ENCODE results near the gene SLC30A2.
A peak's percentile ranks its signal among the peaks of the same experiment; 100 is the strongest.

DNA sequence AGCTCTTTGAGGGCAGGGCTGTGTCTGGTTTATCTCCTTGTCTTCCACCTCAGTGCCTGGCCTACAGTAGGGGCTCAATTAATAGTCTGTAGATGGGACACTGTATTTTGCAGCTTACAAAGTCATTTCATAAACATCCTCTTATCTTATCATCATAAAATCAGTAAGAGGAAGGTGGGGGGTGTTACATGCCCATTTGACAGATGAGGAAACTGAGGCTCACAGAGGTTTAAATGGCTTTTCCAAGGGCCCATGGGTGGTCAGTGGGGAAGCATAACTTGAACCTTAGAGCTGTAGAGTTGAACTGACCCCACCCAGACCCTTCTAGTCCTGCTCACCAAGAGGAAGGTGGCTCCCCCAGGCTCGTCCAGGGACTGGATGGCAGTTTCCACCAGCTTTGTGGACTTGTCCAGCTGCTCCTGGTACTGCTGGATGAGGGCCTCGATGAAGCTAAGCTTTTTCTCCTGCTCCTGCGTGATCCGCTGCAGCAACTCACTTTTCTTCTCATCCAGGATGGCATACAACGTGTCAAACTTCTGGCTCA lies 12.2 kb upstream of the SLC30A2 start:
- TF ChIP-seq ZBTB1 (CRISPR knock-in tag; IDR thresholded peaks at IDR 0.05; ENCODE audit: borderline replicate concordance, low read depth) (no peak), PTBP1 (IDR thresholded peaks at IDR 0.05; ENCODE audit: low read depth, low read length) (0 out of 2 replicates have a peak, but pooled peaks have one; percentile 42), EZH2 (IDR thresholded peaks at IDR 0.05; ENCODE audit: borderline replicate concordance, low read depth, low read length) (no peak), ZNF175 (CRISPR knock-in tag; IDR thresholded peaks at IDR 0.05; ENCODE audit: low read depth) (no peak), CHD2 (IDR thresholded peaks at IDR 0.05; ENCODE audit: low read depth, low read length) (no peak), NONO (IDR thresholded peaks at IDR 0.05; ENCODE audit: low read depth in 2 of 2, low read length in 1 of 2) (no peak), POLR2A (conservative IDR thresholded peaks at IDR 0.05) (no peak), FOSL1 (tag; conservative IDR thresholded peaks at IDR 0.05) (no peak), RFX5 (IDR thresholded peaks at IDR 0.05; ENCODE audit: low read depth, low read length) (no peak), MYC (IDR thresholded peaks at IDR 0.05; ENCODE audit: low read depth, low read length) (no peak), MYC (CRISPR knock-in tag; IDR thresholded peaks at IDR 0.05; ENCODE audit: borderline replicate concordance, low read depth) (no peak), ZFP36 (IDR thresholded peaks at IDR 0.05; ENCODE audit: low read depth, low read length, partially characterized antibody) (no peak)
- TF ChIP-seq, protein P1, sequence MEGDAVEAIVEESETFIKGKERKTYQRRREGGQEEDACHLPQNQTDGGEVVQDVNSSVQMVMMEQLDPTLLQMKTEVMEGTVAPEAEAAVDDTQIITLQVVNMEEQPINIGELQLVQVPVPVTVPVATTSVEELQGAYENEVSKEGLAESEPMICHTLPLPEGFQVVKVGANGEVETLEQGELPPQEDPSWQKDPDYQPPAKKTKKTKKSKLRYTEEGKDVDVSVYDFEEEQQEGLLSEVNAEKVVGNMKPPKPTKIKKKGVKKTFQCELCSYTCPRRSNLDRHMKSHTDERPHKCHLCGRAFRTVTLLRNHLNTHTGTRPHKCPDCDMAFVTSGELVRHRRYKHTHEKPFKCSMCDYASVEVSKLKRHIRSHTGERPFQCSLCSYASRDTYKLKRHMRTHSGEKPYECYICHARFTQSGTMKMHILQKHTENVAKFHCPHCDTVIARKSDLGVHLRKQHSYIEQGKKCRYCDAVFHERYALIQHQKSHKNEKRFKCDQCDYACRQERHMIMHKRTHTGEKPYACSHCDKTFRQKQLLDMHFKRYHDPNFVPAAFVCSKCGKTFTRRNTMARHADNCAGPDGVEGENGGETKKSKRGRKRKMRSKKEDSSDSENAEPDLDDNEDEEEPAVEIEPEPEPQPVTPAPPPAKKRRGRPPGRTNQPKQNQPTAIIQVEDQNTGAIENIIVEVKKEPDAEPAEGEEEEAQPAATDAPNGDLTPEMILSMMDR (IDR thresholded peaks at IDR 0.05 in 2 of 3, conservative IDR thresholded peaks at IDR 0.05 in 1 of 3; ENCODE audit: insufficient read depth in 2 of 3, low read depth in 1 of 3, low read length in 3 of 3) = no peak
- TF ChIP-seq, protein P2, sequence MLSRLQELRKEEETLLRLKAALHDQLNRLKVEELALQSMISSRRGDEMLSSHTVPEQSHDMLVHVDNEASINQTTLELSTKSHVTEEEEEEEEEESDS (CRISPR knock-in tag; IDR thresholded peaks at IDR 0.05) = no peak
- TF ChIP-seq, protein P3, sequence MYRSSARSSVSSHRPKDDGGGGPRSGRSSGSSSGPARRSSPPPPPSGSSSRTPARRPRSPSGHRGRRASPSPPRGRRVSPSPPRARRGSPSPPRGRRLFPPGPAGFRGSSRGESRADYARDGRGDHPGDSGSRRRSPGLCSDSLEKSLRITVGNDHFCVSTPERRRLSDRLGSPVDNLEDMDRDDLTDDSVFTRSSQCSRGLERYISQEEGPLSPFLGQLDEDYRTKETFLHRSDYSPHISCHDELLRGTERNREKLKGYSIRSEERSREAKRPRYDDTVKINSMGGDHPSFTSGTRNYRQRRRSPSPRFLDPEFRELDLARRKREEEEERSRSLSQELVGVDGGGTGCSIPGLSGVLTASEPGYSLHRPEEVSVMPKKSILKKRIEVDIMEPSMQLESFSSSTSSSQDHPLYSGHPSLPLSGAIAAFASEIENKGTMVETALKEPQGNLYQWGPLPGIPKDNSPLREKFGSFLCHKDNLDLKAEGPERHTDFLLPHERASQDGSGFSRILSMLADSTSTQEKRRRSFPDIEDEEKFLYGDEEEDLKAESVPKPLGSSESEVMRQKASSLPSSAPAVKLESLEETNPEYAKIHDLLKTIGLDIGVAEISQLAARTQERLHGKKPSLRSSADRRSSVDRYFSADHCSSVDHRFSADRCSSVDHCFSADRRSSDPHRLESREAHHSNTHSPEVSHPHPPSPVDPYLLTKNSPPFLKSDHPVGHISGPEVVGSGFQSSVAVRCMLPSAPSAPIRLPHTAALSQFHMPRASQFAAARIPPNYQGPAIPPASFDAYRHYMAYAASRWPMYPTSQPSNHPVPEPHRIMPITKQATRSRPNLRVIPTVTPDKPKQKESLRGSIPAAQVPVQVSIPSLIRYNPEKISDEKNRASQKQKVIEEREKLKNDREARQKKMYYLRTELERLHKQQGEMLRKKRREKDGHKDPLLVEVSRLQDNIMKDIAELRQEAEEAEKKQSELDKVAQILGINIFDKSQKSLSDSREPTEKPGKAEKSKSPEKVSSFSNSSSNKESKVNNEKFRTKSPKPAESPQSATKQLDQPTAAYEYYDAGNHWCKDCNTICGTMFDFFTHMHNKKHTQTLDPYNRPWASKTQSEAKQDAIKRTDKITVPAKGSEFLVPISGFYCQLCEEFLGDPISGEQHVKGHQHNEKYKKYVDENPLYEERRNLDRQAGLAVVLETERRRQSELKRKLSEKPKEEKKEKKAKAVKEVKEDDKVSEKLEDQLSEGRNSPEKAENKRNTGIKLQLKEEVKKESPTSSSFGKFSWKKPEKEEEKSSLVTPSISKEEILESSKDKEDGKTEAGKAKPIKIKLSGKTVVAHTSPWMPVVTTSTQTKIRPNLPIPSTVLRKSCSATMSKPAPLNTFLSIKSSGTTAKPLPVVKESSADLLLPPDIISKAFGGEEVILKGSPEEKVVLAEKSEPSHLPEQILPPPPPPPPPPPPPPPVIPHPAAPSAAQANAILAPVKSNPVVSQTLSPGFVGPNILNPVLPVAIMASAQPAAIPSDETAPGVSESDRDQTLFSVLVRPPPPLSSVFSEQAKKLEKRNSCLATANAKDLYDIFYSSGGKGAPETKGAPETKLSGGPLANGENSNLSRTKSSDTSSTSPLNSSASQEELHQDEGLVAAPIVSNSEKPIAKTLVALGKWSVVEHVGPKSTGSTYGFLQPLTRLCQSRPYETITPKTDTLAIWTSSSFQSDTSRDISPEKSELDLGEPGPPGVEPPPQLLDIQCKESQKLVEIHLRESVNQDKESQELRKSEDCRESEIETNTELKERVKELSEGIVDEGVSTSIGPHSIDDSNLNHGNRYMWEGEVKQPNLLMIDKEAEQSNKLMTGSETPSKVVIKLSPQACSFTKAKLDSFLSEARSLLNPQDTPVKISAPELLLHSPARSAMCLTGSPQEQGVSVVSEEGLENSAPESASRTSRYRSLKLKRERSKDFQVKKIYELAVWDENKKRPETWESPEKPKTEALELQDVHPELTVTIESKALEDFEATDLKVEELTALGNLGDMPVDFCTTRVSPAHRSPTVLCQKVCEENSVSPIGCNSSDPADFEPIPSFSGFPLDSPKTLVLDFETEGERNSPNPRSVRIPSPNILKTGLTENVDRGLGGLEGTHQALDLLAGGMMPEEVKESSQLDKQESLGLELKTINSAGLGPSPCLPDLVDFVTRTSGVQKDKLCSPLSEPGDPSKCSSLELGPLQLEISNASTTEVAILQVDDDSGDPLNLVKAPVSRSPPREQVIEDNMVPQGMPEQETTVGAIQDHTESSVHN (IDR thresholded peaks at IDR 0.05; ENCODE audit: borderline replicate concordance in 1 of 2, low read depth in 1 of 2) = no peak
